ENCODE measurements around the gene ARHGEF10L.

DNA sequence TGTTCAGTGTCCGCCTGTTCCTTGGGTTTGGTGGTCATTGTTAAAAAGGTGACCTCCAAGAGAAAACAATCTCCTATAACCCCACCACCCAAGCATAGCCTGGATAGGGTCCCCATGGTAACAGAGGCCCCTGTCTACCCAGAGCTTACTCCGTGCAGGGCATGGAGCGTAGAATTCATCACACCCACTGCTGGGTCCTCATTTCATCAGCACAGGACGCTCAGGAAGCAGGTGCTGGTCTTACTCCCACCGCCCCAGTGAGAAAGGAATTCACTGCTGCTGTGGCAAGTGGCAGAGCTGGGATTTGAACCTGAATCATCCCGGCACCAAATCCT, 37.0 kb downstream of the ARHGEF10L start:
- TF ChIP-seq POLR2A (IDR thresholded peaks at IDR 0.05), result no peak
- TF ChIP-seq, protein P1, sequence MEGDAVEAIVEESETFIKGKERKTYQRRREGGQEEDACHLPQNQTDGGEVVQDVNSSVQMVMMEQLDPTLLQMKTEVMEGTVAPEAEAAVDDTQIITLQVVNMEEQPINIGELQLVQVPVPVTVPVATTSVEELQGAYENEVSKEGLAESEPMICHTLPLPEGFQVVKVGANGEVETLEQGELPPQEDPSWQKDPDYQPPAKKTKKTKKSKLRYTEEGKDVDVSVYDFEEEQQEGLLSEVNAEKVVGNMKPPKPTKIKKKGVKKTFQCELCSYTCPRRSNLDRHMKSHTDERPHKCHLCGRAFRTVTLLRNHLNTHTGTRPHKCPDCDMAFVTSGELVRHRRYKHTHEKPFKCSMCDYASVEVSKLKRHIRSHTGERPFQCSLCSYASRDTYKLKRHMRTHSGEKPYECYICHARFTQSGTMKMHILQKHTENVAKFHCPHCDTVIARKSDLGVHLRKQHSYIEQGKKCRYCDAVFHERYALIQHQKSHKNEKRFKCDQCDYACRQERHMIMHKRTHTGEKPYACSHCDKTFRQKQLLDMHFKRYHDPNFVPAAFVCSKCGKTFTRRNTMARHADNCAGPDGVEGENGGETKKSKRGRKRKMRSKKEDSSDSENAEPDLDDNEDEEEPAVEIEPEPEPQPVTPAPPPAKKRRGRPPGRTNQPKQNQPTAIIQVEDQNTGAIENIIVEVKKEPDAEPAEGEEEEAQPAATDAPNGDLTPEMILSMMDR (IDR thresholded peaks at IDR 0.05), result no peak
